H1 (cell line): ENCODE measurements around the gene EXTL1. TPM values are rescaled to one million over a fixed set of nuclear protein-coding genes. Genes with fewer than 3 reads are reported as not detected.

Source experiments
- CTCF ChIA-PET: fragments of 300-600 bp; sonication (Branson Sonifier 250); formaldehyde crosslinking; loops from one replicate; lab custom pipeline; 2021; ENCODE audit not compliant: partially characterized antibody; lab: Charles Lee
- POLR2A ChIA-PET: fragments of 300-600 bp; sonication (Branson Sonifier 250); formaldehyde crosslinking; loops from one replicate; lab custom pipeline; 2021; ENCODE audit warnings: inconsistent platforms; ENCODE audit not compliant: partially characterized antibody; lab: Charles Lee
- DNase-seq, 2 experiments: peaks; one replicate each; pipeline versions ENCODE4 v3.0.0 to v3.0.0-alpha.2; 2010 to 2022; ENCODE audit warnings: low spot score in 2 of 2, low read depth in 1 of 2, mixed read lengths in 1 of 2
- FAIRE-seq: peaks from 2 replicates; lab custom pipeline; 2011; peaks lifted over from hg19 to GRCh38; lab: Jason Lieb, UNC
- H2AFZ ChIP-seq: 2 replicates; pipeline ENCODE4 v1.8.1; 2012; ENCODE audit warnings: low read length, inconsistent platforms
- H2AK5ac ChIP-seq: 2 replicates; pipeline ENCODE4 v1.6.1; 2013; ENCODE audit warnings: low read depth, low read length
- H2BK120ac ChIP-seq: replicated peaks from 2 replicates; pipeline ENCODE3; 2013; ENCODE audit warnings: low read depth, low read length, inconsistent platforms
- H2BK12ac ChIP-seq: 2 replicates; pipeline ENCODE4 v1.6.1; 2013; ENCODE audit warnings: low read depth, low read length
- H2BK15ac ChIP-seq: 2 replicates; pipeline ENCODE4 v1.6.1; 2013; ENCODE audit warnings: low read length
- H2BK20ac ChIP-seq: 2 replicates; pipeline ENCODE4 v1.6.1; 2013; ENCODE audit warnings: low read length
- H2BK5ac ChIP-seq: 2 replicates; pipeline ENCODE4 v1.6.1; 2013; ENCODE audit warnings: low read depth, low read length
- H3K14ac ChIP-seq: 2 replicates; pipeline ENCODE4 v1.6.1; 2013; ENCODE audit warnings: inconsistent platforms; ENCODE audit not compliant: insufficient read length
- H3K18ac ChIP-seq: 2 replicates; pipeline ENCODE4 v1.6.1; 2013; ENCODE audit warnings: low read length; ENCODE audit errors: extremely low read depth
- H3K23ac ChIP-seq: 2 replicates; pipeline ENCODE4 v1.6.1; 2013; ENCODE audit warnings: inconsistent platforms; ENCODE audit not compliant: insufficient read length
- H3K23me2 ChIP-seq: 2 replicates; pipeline ENCODE4 v1.6.1; 2013; ENCODE audit warnings: low read depth, low read length
- H3K27ac ChIP-seq: 2 replicates; pipeline ENCODE4 v1.6.1; 2011; ENCODE audit warnings: low read depth, low read length, inconsistent platforms
- H3K27me3 ChIP-seq, 4 experiments: replicated peaks in 1 of 4; 1 replicate in 1 of 4; 2 replicates in 3 of 4; pipeline versions ENCODE4 v1.6.1 to v1.8.1; 2011 to 2013; ENCODE audit warnings: low read length in 3 of 4, mild to moderate bottlenecking in 3 of 4, inconsistent platforms in 2 of 4, mixed read lengths in 2 of 4, moderate library complexity in 1 of 4; ENCODE audit not compliant: control insufficient read depth in 3 of 4, insufficient read depth in 3 of 4; ENCODE audit errors: extremely low read depth in 1 of 4
- H3K36me3 ChIP-seq, 4 experiments: 2 replicates each; pipeline versions ENCODE4 v1.6.1 to v1.8.1; 2011 to 2013; ENCODE audit warnings: mild to moderate bottlenecking in 4 of 4, low read length in 3 of 4, moderate library complexity in 2 of 4, control low read depth in 1 of 4, inconsistent platforms in 1 of 4; ENCODE audit not compliant: insufficient read depth in 4 of 4, control insufficient read depth in 2 of 4
- H3K4ac ChIP-seq: replicated peaks from 2 replicates; pipeline ENCODE3; 2013; ENCODE audit warnings: low read length, low read depth, mixed read lengths, inconsistent platforms; ENCODE audit not compliant: insufficient read length
- H3K4me1 ChIP-seq, 4 experiments: replicated peaks in 1 of 4; 1 replicate in 1 of 4; 2 replicates in 3 of 4; pipeline versions ENCODE4 v1.6.1 to v1.8.1; 2011 to 2013; ENCODE audit warnings: low read length in 3 of 4, inconsistent platforms in 2 of 4, mixed read lengths in 1 of 4; ENCODE audit not compliant: insufficient read depth in 4 of 4, control insufficient read depth in 3 of 4
- H3K4me2 ChIP-seq, 2 experiments: 2 replicates each; pipeline versions ENCODE4 v1.6.1 to v1.8.1; 2011 to 2013; ENCODE audit warnings: low read depth in 2 of 2, low read length in 2 of 2, control low read depth in 1 of 2, inconsistent platforms in 1 of 2, mild to moderate bottlenecking in 1 of 2; ENCODE audit not compliant: insufficient read depth in 1 of 2
- H3K4me3 ChIP-seq, 4 experiments: fragments of 200-600, 300-600 bp in 1 of 4; sonication (generic), shearing (Covaris generic), sonication (Bioruptor Twin) in 1 of 4; 2 replicates each; pipeline versions ENCODE4 v1.5.1 to v1.8.1; 2011 to 2016; ENCODE audit warnings: low read length in 4 of 4, low read depth in 3 of 4, control low read depth in 2 of 4, inconsistent platforms in 2 of 4, mild to moderate bottlenecking in 2 of 4, mixed read lengths in 1 of 4, moderate library complexity in 1 of 4; ENCODE audit not compliant: insufficient read depth in 2 of 4; ENCODE audit errors: extremely low read depth in 1 of 4
- H3K56ac ChIP-seq: replicated peaks from 2 replicates; pipeline ENCODE3; 2013; ENCODE audit warnings: low read depth, mild to moderate bottlenecking, mixed read lengths, low read length, inconsistent platforms; ENCODE audit not compliant: insufficient read length
- H3K79me1 ChIP-seq: 2 replicates; pipeline ENCODE4 v1.6.1; 2013; ENCODE audit warnings: low read depth, low read length, control low read depth
- H3K79me2 ChIP-seq, 2 experiments: 2 replicates each; pipeline versions ENCODE4 v1.6.1 to v1.8.1; 2012 to 2013; ENCODE audit warnings: low read length in 2 of 2, mild to moderate bottlenecking in 2 of 2, inconsistent platforms in 1 of 2; ENCODE audit not compliant: insufficient read depth in 2 of 2, control insufficient read depth in 1 of 2
- H3K9ac ChIP-seq, 4 experiments: replicated peaks in 1 of 4; 1 replicate in 1 of 4; 2 replicates in 3 of 4; pipeline versions ENCODE4 v1.6.1 to v1.8.1; 2011 to 2013; ENCODE audit warnings: low read depth in 3 of 4, low read length in 3 of 4, control low read depth in 2 of 4, mild to moderate bottlenecking in 2 of 4, moderate library complexity in 2 of 4, inconsistent platforms in 1 of 4; ENCODE audit errors: extremely low read depth in 1 of 4
- H3K9me3 ChIP-seq, 2 experiments: 2 replicates each; pipeline versions ENCODE4 v1.6.1 to v1.8.1; 2012 to 2013; ENCODE audit warnings: mild to moderate bottlenecking in 2 of 2, moderate library complexity in 2 of 2, control low read depth in 1 of 2, inconsistent platforms in 1 of 2, low read depth in 1 of 2, low read length in 1 of 2, mixed read lengths in 1 of 2; ENCODE audit not compliant: insufficient read depth in 2 of 2
- H4K20me1 ChIP-seq, 2 experiments: replicated peaks in 1 of 2; 2 replicates each; pipeline versions ENCODE3 to v1.8.1; 2011 to 2013; ENCODE audit warnings: inconsistent platforms in 2 of 2, low read length in 2 of 2, mild to moderate bottlenecking in 1 of 2; ENCODE audit not compliant: insufficient read depth in 2 of 2, control insufficient read depth in 1 of 2
- H4K5ac ChIP-seq: 2 replicates; pipeline ENCODE4 v1.6.1; 2013; ENCODE audit warnings: low read length, low read depth, mixed read lengths, inconsistent platforms; ENCODE audit not compliant: insufficient read length
- H4K8ac ChIP-seq: 2 replicates; pipeline ENCODE4 v1.8.0; 2013; ENCODE audit warnings: mild to moderate bottlenecking, moderate library complexity, low read length, inconsistent platforms; ENCODE audit not compliant: insufficient read depth; ENCODE audit errors: extremely low read depth
- H4K91ac ChIP-seq: replicated peaks from 2 replicates; pipeline ENCODE3; 2013; ENCODE audit warnings: low read length, mixed read lengths, inconsistent platforms; ENCODE audit not compliant: insufficient read length
- ATF2 ChIP-seq: IDR thresholded peaks from 2 replicates; pipeline ENCODE4 v1.6.1; 2012; ENCODE audit warnings: low read length, inconsistent platforms
- CREB1 ChIP-seq: IDR thresholded peaks from 2 replicates; pipeline ENCODE4 v1.6.1; 2012; ENCODE audit warnings: inconsistent platforms
- JUN ChIP-seq: IDR thresholded peaks from 2 replicates; pipeline ENCODE4 v1.6.1; 2011; ENCODE audit warnings: low read depth, mild to moderate bottlenecking, improper control_type of control experiment, low read length
- JUND ChIP-seq: IDR thresholded peaks from 2 replicates; pipeline ENCODE4 v1.6.1; 2011; ENCODE audit warnings: mild to moderate bottlenecking, improper control_type of control experiment, low read length
- NRF1 ChIP-seq: IDR thresholded peaks from 2 replicates; pipeline ENCODE4 v1.6.1; 2011; ENCODE audit warnings: mild to moderate bottlenecking, low read depth, low read length, improper control_type of control experiment
- SIX5 ChIP-seq: IDR thresholded peaks from 2 replicates; pipeline ENCODE4 v1.6.1; 2011; ENCODE audit warnings: mild to moderate bottlenecking, low read depth, low read length
- TAF7 ChIP-seq: optimal IDR thresholded peaks from 2 replicates; pipeline ENCODE3; 2011; ENCODE audit warnings: low read depth, mild to moderate bottlenecking, inconsistent platforms, low read length, moderate library complexity, borderline replicate concordance
- USF2 ChIP-seq: IDR thresholded peaks from 2 replicates; pipeline ENCODE4 v1.6.1; 2011; ENCODE audit warnings: low read length, improper control_type of control experiment
- ZNF274 ChIP-seq: IDR thresholded peaks from 2 replicates; pipeline ENCODE4 v1.7.0; 2012; ENCODE audit warnings: low read length, borderline replicate concordance; ENCODE audit errors: extremely low read depth
- WGBS, 2 experiments: shearing (Covaris generic) in 1 of 2; methylation state at CpG; one replicate each; pipeline versions ENCODE4 v1.1.6 to v1.1.7; 2013 to 2015; ENCODE audit warnings: low lambda C conversion rate in 2 of 2, mixed read lengths in 2 of 2, inconsistent platforms in 1 of 2, low coverage in 1 of 2, missing lambda C conversion rate in 1 of 2; ENCODE audit not compliant: insufficient replicate concordance in 2 of 2, insufficient coverage in 1 of 2, insufficient read length in 1 of 2; ENCODE audit errors: extremely low coverage in 1 of 2, missing lambda C conversion rate in 1 of 2; 5-methylcytosine and 5-hydroxymethylcytosine counted together
- polyA plus RNA-seq, 7 experiments: library from polyadenylated mRNA; depleted of rRNA in 3 of 7; stranded (reverse) in 5 of 7; unstranded in 2 of 7; fragments of >200 nt in 5 of 7; fragments of 200-250 nt in 2 of 7; gene quantifications; 1 replicate in 5 of 7; 2 replicates in 1 of 7; 4 replicates in 1 of 7; pipeline versions ENCODE4 v1.2.1 to v1.2.3, GENCODE V29; 2011 to 2013; ENCODE audit warnings: missing spikeins in 2 of 7, mixed read lengths in 2 of 7
- total RNA-seq: library from RNA; stranded (reverse); fragmentation: NEBNext Ultra II Directional; extraction: Animal tissue kit (Norgen Biotek cat#: 25700); gene quantifications from 2 replicates; pipeline ENCODE4 v1.2.1, GENCODE V29; 2021

Gene EXTL1
- total and polyA plus RNA-seq, 2 of the 8 experiments (the other 6 are each of a cell fraction or from before 2014, with no cell fraction given): 0.89 to 1.2 TPM

GRCh38 chr1:26047278-26047874, 25.8 kb downstream of the EXTL1 start:
- no peaks in the 10 kb centered on the region for H3K79me1 ChIP-seq
- H3K14ac ChIP-seq: no peak overlapping the region
- H4K5ac ChIP-seq: no peak overlapping the region
- H3K4me2 ChIP-seq: no peak overlapping the region; a peak in 1 of 4 replicates
- H2BK120ac ChIP-seq: no peak overlapping the region
- peaks cover 0 to 8% (median 5%) of the 10 kb centered on the region in 4 experiments; a peak in 3 of 7 replicates for H3K4me1 ChIP-seq
- no peak overlapping the region for H2BK12ac ChIP-seq
- no peak overlapping the region for H3K23ac ChIP-seq
- peaks cover 31 to 70% (median 58%) of the 10 kb centered on the region in 4 experiments for H3K27me3 ChIP-seq
- H4K20me1 ChIP-seq: peaks cover 2% of the 10 kb centered on the region in 2 experiments
- no peak overlapping the region for H3K4me3 ChIP-seq
- no peak overlapping the region for H3K27ac ChIP-seq
- DNase-seq (no peak), FAIRE-seq (no peak)
- CTCF ChIA-PET: interaction anchor here (0.8 to 5.6 kb wide), 2 partner anchors 11 to 12 kb away, joined by 3 to 44 read pairs; no protein-coding TSS in a partner anchor
- no peak overlapping the region for H2BK20ac ChIP-seq
- no peaks in the 10 kb centered on the region for H3K9me3 ChIP-seq
- H2AFZ ChIP-seq: no peak overlapping the region
- POLR2A ChIA-PET: interaction anchor here (0.5 kb wide), 1 partner anchor 233 kb away, joined by 7 read pairs; no protein-coding TSS in a partner anchor
- no peaks in the 10 kb centered on the region; a peak in 1 of 8 replicates for H3K36me3 ChIP-seq
- no peak overlapping the region for H4K91ac ChIP-seq
- H3K4ac ChIP-seq: no peak overlapping the region
- H3K23me2 ChIP-seq: peaks cover 10% of the 10 kb centered on the region; the same call in 1 of the 2 replicates
- no peak overlapping the region for H4K8ac ChIP-seq
- no peak overlapping the region for H3K56ac ChIP-seq
- H2BK5ac ChIP-seq: no peak overlapping the region
- H3K79me2 ChIP-seq: no peaks in the 10 kb centered on the region
- H2BK15ac ChIP-seq: no peak overlapping the region
- H2AK5ac ChIP-seq: no peak overlapping the region
- no peak overlapping the region for H3K9ac ChIP-seq
- no peak overlapping the region for H3K18ac ChIP-seq
- WGBS, 2 experiments: 83% methylated on average over 7 of the region's 7 CpGs; no CpG with 5 or more reads in 1 of the 2 experiments
- TF ChIP-seq SIX5 (no peak), NRF1 (no peak), JUND (no peak), JUN (no peak), USF2 (no peak), ZNF274 (no peak), ATF2 (no peak), CREB1 (no peak), TAF7 (no peak)
